Measurements from ENCODE around the gene FADS3. TPM values are rescaled to one million over a fixed set of nuclear protein-coding genes. Genes with fewer than 3 reads are reported as not detected.
A peak's percentile ranks its signal among the peaks of the same experiment; 100 is the strongest.

Gene FADS3
- total RNA-seq, 1 donor from 2014 or later = 13.6 TPM

DNA sequence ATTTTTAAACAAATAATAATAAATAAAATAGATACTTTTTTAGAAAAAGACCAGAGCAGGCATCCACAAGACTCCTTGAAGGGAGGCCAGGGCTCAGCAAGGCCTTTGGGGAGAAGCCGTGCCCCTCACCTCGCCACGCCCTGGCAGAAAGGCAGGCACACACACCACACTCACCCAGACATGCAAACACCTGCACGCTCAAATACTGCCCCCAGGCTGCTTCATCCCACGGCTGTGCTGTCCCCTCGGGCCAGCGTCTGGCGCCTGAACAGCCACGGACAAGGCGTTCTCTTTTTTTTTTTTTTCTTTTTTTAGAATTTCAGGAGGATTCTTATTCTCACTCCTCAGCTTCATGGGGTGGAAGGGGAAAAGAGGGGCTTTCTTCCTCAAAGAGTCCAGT, 1.5 kb downstream of the FADS3 start:
- no peaks in the 10 kb centered on the region for H3K36me3 Mint-ChIP-seq (ENCODE audit: low read depth)
- H3K27ac Mint-ChIP-seq (ENCODE audit: unreplicated experiment) = no peak overlapping the region
- TF ChIP-seq, protein P1, sequence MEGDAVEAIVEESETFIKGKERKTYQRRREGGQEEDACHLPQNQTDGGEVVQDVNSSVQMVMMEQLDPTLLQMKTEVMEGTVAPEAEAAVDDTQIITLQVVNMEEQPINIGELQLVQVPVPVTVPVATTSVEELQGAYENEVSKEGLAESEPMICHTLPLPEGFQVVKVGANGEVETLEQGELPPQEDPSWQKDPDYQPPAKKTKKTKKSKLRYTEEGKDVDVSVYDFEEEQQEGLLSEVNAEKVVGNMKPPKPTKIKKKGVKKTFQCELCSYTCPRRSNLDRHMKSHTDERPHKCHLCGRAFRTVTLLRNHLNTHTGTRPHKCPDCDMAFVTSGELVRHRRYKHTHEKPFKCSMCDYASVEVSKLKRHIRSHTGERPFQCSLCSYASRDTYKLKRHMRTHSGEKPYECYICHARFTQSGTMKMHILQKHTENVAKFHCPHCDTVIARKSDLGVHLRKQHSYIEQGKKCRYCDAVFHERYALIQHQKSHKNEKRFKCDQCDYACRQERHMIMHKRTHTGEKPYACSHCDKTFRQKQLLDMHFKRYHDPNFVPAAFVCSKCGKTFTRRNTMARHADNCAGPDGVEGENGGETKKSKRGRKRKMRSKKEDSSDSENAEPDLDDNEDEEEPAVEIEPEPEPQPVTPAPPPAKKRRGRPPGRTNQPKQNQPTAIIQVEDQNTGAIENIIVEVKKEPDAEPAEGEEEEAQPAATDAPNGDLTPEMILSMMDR (conservative IDR thresholded peaks at IDR 0.05) = no peak
- H3K27me3 Mint-ChIP-seq (ENCODE audit: low read depth) = peaks cover 10% of the 10 kb centered on the region
- no peaks in the 10 kb centered on the region for H3K9me3 Mint-ChIP-seq
- no peaks in the 10 kb centered on the region for H3K4me1 Mint-ChIP-seq
- peak overlapping the region; percentile 47 for H3K4me3 Mint-ChIP-seq
- DNase-seq (ENCODE audit: low read depth, low spot score) = no peak

DNA sequence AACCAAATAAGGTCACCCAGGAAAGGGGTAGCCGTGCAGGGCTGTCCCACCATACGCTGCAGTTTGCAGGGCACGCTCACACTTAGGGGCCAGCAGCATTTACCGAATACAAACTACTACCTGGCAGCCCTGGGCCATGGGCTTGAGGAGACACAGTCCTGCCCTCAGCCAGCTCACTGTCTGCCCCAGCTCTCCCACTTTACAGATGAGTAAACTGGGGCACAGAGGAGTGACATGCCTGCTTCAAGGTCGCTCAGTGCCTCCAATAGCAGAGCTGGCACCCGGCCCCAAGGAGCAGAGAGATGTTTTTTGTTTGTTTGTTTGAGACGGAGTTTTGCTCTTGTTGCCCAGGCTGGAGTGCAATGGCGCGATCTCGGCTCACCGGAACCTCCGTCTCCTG, 2.8 kb downstream of the FADS3 start:
- no peaks in the 10 kb centered on the region for H3K4me1 Mint-ChIP-seq
- H3K27me3 Mint-ChIP-seq (ENCODE audit: low read depth) = peaks cover 8% of the 10 kb centered on the region
- H3K36me3 Mint-ChIP-seq (ENCODE audit: low read depth) = no peaks in the 10 kb centered on the region
- no peaks in the 10 kb centered on the region for H3K9me3 Mint-ChIP-seq
- TF ChIP-seq, protein P1 (conservative IDR thresholded peaks at IDR 0.05) = no peak
- no peak for DNase-seq (ENCODE audit: low read depth, low spot score)
- H3K4me3 Mint-ChIP-seq = no peak overlapping the region
- H3K27ac Mint-ChIP-seq (ENCODE audit: unreplicated experiment) = no peak overlapping the region

DNA sequence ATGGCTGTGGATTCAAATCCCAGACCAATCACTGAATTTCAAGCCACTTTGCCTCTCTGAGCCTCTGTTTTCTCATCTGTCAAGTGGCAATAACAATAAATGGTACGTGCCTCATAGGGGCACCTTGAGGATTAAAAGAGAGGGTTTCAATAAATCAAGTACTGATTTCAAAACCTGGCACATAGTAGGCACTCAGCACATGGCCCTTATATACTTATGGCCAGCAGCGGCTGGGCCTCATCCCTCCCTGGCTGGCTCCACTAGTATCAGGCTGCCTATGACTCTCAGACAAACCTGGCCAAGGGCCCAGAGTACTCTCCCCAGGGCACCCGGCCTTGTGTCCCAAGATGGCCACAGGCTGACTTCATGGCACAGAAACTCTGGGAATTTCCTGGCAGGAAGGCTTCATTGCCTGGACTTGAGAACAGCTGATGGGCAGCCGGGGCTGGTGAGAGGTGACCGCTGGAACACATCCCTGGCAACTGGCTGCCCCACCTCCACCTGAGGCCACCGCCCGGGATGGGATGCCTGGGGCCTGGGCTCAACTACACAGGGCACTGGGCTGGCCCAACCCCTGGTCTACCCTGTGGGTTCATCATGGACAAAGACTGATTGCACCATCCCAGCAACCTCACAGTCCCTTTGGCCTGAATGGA, 3.4 kb downstream of the FADS3 start:
- Mint-ChIP-seq H3K4me1 (no peaks in the 10 kb centered on the region), H3K27ac (ENCODE audit: unreplicated experiment) (no peak overlapping the region), H3K27me3 (ENCODE audit: low read depth) (peaks cover 8% of the 10 kb centered on the region), H3K9me3 (no peaks in the 10 kb centered on the region), H3K4me3 (no peak overlapping the region), H3K36me3 (ENCODE audit: low read depth) (no peaks in the 10 kb centered on the region)
- no peak for DNase-seq (ENCODE audit: low read depth, low spot score)
- TF ChIP-seq, protein P1 (conservative IDR thresholded peaks at IDR 0.05) = no peak

DNA sequence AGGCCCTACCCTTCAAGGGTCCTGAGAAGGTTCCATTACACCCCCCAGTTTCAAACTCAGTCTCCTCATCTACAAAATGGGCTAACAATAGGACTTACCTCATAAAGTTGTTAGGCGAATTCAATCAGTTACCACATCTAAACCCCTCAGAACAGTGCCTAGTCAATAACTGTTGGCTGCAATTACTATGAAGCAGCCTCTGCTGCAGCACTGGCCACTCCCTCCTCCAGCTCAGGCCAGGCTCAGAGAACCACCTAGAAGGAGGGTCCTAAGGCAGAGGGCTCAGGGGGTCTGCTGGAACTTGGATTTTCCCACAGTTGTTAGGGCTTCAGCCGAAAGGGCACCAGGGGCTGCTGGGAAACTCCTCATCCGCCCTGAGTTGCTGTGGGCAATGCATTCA, 4.7 kb downstream of the FADS3 start:
- Mint-ChIP-seq H3K36me3 (ENCODE audit: low read depth) (no peaks in the 10 kb centered on the region), H3K4me3 (no peak overlapping the region), H3K27me3 (ENCODE audit: low read depth) (peaks cover 2% of the 10 kb centered on the region), H3K27ac (ENCODE audit: unreplicated experiment) (no peak overlapping the region), H3K9me3 (no peaks in the 10 kb centered on the region), H3K4me1 (peaks cover 1% of the 10 kb centered on the region)
- TF ChIP-seq, protein P1 (conservative IDR thresholded peaks at IDR 0.05) = no peak
- no peak for DNase-seq (ENCODE audit: low read depth, low spot score)

DNA sequence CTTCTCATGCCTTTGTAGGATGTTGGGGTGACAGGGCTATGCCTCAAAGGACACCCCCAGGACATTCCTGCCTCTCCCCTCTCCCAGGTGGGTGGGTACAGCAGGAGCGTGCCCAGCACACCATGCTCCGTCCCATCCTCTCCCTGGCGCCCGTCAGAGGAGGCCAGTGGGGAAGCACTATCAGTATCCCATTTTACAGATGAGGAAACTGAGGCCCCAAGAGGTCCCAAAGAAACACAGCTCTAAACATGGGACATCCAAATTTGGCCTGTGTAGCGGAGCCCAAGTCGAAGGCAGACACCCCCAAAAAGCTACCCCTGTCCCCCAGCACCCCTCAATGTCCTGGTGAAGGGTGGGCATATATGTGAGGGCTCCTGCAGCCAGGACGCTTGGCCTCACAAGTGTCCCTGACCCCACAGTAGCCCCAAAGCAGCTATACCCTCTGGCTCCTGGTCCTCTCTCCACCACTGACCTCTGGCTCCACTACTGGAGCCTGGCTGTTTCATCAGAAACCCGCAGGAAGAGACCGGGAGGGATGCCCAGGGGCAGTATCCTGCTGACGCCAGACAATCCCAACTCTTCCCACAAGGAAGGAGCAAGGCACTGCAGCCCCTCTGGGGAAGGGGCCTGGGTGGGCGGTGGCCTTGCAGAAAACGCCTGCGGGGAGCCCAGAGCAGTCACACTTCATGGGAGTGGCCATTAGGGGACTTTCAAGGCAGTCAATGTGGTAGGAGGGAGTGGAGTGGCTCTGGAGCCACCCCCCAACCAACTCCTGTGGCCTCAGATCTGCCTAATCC, 5.4 kb downstream of the FADS3 start:
- TF ChIP-seq, protein P1 (conservative IDR thresholded peaks at IDR 0.05) = no peak
- no peaks in the 10 kb centered on the region for H3K36me3 Mint-ChIP-seq (ENCODE audit: low read depth)
- no peak overlapping the region for H3K4me3 Mint-ChIP-seq
- no peak for DNase-seq (ENCODE audit: low read depth, low spot score)
- H3K27ac Mint-ChIP-seq (ENCODE audit: unreplicated experiment) = no peak overlapping the region
- H3K9me3 Mint-ChIP-seq = no peaks in the 10 kb centered on the region
- peaks cover 2% of the 10 kb centered on the region for H3K27me3 Mint-ChIP-seq (ENCODE audit: low read depth)
- peaks cover 8% of the 10 kb centered on the region for H3K4me1 Mint-ChIP-seq
